Measurements from ENCODE around the gene AOPEP. TPM values are rescaled to one million over a fixed set of nuclear protein-coding genes. Genes with fewer than 3 reads are reported as not detected.

AOPEP gene
- total and polyA plus RNA-seq, 9 of the 15 experiments (the other 6 are each of a cell fraction or from before 2014, with no cell fraction given): 4.5 to 19.3 (median 13.5) TPM

DNA sequence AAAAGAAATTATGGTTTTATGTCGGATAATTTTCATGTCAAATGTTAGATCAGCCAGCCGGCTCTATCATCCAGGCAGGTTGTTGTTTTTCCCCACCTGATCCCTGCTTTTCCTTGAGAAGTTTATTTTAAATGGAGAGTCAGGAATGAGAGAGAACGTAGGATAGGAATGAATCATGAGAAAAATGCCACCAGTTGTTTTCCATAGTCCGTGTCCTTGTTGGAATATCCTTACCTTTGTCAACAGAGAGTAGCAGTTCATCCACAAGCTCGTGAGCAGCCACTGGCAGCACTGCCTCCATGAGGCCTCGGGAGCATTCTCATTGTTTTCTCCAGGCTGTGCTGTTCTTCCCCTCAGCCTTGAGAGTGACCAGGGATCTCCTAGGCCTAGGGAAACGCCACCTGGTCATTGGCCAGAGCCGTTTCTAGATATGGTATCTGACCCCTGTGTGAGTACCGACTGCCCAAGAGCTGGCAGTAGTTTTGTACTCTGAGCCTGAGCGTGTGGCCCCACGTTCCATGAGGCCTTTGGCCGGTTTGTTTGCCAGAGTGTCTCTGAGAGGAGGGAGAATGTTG lies 297.7 kb downstream of the AOPEP start:
- no peaks in the 10 kb centered on the region for H3K79me2 ChIP-seq (ENCODE audit: control insufficient read depth, insufficient read depth, low read length)
- ATAC-seq (0 out of 3 replicates have a peak, but pooled peaks have one; percentile 27), DNase-seq (ENCODE audit: extremely low read depth in 1 of 4, low spot score in 3 of 4) (no peak), FAIRE-seq (no peak)
- ChIA-PET POLR2A (interaction anchor here (2.5 kb wide), 1 partner anchor 13 kb away, joined by 7 read pairs; no protein-coding TSS in a partner anchor), CTCF (ENCODE audit: low intra/inter-chr PET ratio) (no interaction called here)
- TF ChIP-seq CTCF (IDR thresholded peaks at IDR 0.05 in 2 of 3, conservative IDR thresholded peaks at IDR 0.05 in 1 of 3; ENCODE audit: insufficient read depth in 2 of 3, low read depth in 1 of 3, low read length in 3 of 3) (0 out of 6 replicates have a peak, but pooled peaks of 1 of the 3 experiments have one; percentile 19), SP1 (CRISPR knock-in tag; IDR thresholded peaks at IDR 0.05) (no peak)
- TF ChIP-seq, protein P1, sequence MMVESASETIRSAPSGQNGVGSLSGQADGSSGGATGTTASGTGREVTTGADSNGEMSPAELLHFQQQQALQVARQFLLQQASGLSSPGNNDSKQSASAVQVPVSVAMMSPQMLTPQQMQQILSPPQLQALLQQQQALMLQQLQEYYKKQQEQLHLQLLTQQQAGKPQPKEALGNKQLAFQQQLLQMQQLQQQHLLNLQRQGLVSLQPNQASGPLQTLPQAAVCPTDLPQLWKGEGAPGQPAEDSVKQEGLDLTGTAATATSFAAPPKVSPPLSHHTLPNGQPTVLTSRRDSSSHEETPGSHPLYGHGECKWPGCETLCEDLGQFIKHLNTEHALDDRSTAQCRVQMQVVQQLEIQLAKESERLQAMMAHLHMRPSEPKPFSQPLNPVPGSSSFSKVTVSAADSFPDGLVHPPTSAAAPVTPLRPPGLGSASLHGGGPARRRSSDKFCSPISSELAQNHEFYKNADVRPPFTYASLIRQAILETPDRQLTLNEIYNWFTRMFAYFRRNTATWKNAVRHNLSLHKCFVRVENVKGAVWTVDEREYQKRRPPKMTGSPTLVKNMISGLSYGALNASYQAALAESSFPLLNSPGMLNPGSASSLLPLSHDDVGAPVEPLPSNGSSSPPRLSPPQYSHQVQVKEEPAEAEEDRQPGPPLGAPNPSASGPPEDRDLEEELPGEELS (CRISPR knock-in tag; IDR thresholded peaks at IDR 0.05; ENCODE audit: borderline replicate concordance): no peak
- no peaks in the 10 kb centered on the region for H3K9me1 ChIP-seq (ENCODE audit: control insufficient read depth, insufficient read depth, low read length)
- WGBS (ENCODE audit: insufficient coverage, low coverage, missing lambda C conversion rate): 67% methylated on average over 12 of the region's 12 CpGs
- H3K4me2 ChIP-seq (ENCODE audit: insufficient read depth, low read length): no peak overlapping the region
- intact Hi-C loops (cut with micrococcal nuclease): no loop called here
- peaks cover 4 to 7% of the 10 kb centered on the region in 2 experiments; a peak in 2 of 5 replicates for H3K4me1 ChIP-seq (replicated peaks in 1 of 2; ENCODE audit: control insufficient read depth in 2 of 2, insufficient read depth in 2 of 2, low read length in 2 of 2)
- H3K9ac ChIP-seq (ENCODE audit: insufficient read depth in 1 of 2, low read depth in 2 of 2, low read length in 2 of 2): peak overlapping the region in 1 of 2 experiments; percentile 17; a peak in 1 of 4 replicates
- H3K4me3 ChIP-seq: no peak overlapping the region
- no peak overlapping the region for H2AFZ ChIP-seq (ENCODE audit: low read depth, low read length)
- no peak overlapping the region for H3K27ac ChIP-seq (ENCODE audit: extremely low read depth, low read depth, low read length)
- H4K20me1 ChIP-seq (replicated peaks; ENCODE audit: control insufficient read depth, insufficient read depth, low read length): no peaks in the 10 kb centered on the region
- H3K27me3 ChIP-seq (ENCODE audit: control insufficient read depth in 2 of 2, insufficient read depth in 2 of 2, low read length in 2 of 2): no peaks in the 10 kb centered on the region
- H3K36me3 ChIP-seq (ENCODE audit: control insufficient read depth, insufficient read depth, low read length): peaks cover 8% of the 10 kb centered on the region; the same call in 2 of the 3 replicates
- BruUV-seq (replicated peaks): no TSS peak
- H3K9me3 ChIP-seq (replicated peaks; ENCODE audit: control insufficient read depth, insufficient read depth, low read depth, low read length): no peaks in the 10 kb centered on the region
- in situ Hi-C loops (cut with MboI): no loop called here

All from K562 (cell line).